Measurements from ENCODE around the gene NUP93. TPM values are rescaled to one million over a fixed set of nuclear protein-coding genes. Genes with fewer than 3 reads are reported as not detected.

The NUP93 gene
- total and polyA plus RNA-seq, 2 of the 8 experiments (the other 6 are each of a cell fraction or from before 2014, with no cell fraction given): 147 to 201 TPM

- no peak for FAIRE-seq
- POLR2A ChIA-PET (ENCODE audit: partially characterized antibody): no interaction called here
- H3K4me1 ChIP-seq (replicated peaks in 1 of 4; ENCODE audit: control insufficient read depth in 3 of 4, insufficient read depth in 4 of 4, low read length in 3 of 4): peaks cover 0 to 13% (median 6%) of the 10 kb centered on the region in 4 experiments; a peak in 4 of 7 replicates
- TF ChIP-seq CREB1 (IDR thresholded peaks at IDR 0.05) (no peak), NRF1 (IDR thresholded peaks at IDR 0.05; ENCODE audit: low read depth, low read length) (no peak), JUN (IDR thresholded peaks at IDR 0.05; ENCODE audit: low read depth, low read length) (no peak), PHF8 (conservative IDR thresholded peaks at IDR 0.05; ENCODE audit: low read depth, low read length) (no peak), RFX5 (IDR thresholded peaks at IDR 0.05; ENCODE audit: borderline replicate concordance, low read depth, low read length) (no peak), BACH1 (IDR thresholded peaks at IDR 0.05; ENCODE audit: low read length) (no peak), NANOG (IDR thresholded peaks at IDR 0.05; ENCODE audit: insufficient read depth, low read depth, low read length, poor library complexity, severe bottlenecking) (no peak), BCL11A (IDR thresholded peaks at IDR 0.05; ENCODE audit: low read depth in 2 of 2, low read length in 2 of 2) (no peak), POU5F1 (IDR thresholded peaks at IDR 0.05; ENCODE audit: low read depth, low read length) (no peak), EZH2 (IDR thresholded peaks at IDR 0.05; ENCODE audit: low read depth, low read length, severe bottlenecking) (no peak)
- TF ChIP-seq, protein P1, sequence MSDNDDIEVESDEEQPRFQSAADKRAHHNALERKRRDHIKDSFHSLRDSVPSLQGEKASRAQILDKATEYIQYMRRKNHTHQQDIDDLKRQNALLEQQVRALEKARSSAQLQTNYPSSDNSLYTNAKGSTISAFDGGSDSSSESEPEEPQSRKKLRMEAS (IDR thresholded peaks at IDR 0.05): no peak
- TF ChIP-seq, protein P2, sequence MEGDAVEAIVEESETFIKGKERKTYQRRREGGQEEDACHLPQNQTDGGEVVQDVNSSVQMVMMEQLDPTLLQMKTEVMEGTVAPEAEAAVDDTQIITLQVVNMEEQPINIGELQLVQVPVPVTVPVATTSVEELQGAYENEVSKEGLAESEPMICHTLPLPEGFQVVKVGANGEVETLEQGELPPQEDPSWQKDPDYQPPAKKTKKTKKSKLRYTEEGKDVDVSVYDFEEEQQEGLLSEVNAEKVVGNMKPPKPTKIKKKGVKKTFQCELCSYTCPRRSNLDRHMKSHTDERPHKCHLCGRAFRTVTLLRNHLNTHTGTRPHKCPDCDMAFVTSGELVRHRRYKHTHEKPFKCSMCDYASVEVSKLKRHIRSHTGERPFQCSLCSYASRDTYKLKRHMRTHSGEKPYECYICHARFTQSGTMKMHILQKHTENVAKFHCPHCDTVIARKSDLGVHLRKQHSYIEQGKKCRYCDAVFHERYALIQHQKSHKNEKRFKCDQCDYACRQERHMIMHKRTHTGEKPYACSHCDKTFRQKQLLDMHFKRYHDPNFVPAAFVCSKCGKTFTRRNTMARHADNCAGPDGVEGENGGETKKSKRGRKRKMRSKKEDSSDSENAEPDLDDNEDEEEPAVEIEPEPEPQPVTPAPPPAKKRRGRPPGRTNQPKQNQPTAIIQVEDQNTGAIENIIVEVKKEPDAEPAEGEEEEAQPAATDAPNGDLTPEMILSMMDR (IDR thresholded peaks at IDR 0.05; ENCODE audit: control extremely low read depth in 1 of 3, insufficient read depth in 1 of 3, low read depth in 1 of 3, low read length in 3 of 3): no peak
Observed at GRCh38 chr16:56776562-56776961, 46.6 kb downstream of the NUP93 start.

More at GRCh38 chr16:56776562-56776961, 46.6 kb downstream of the NUP93 start:
- H2BK5ac ChIP-seq (ENCODE audit: low read depth, low read length): no peak overlapping the region
- peaks cover 4% of the 10 kb centered on the region; the same call in 1 of the 2 replicates for H3K79me1 ChIP-seq (ENCODE audit: low read depth, low read length)
- WGBS, 2 experiments (ENCODE audit: extremely low coverage in 1 of 2, insufficient coverage in 1 of 2, insufficient read length in 1 of 2, insufficient replicate concordance in 2 of 2, low coverage in 1 of 2, low lambda C conversion rate in 2 of 2, missing lambda C conversion rate in 1 of 2): 88% methylated on average over 1 of the region's 1 CpG; no CpG with 5 or more reads in 1 of the 2 experiments
- no peaks in the 10 kb centered on the region for H3K27me3 ChIP-seq (replicated peaks in 1 of 4; ENCODE audit: control insufficient read depth in 3 of 4, extremely low read depth in 1 of 4, insufficient read depth in 3 of 4, low read length in 3 of 4)
- no peak overlapping the region; a peak in 1 of 7 replicates for H3K9ac ChIP-seq (replicated peaks in 1 of 4; ENCODE audit: extremely low read depth in 1 of 4, low read depth in 3 of 4, low read length in 3 of 4)
- H4K5ac ChIP-seq (ENCODE audit: insufficient read length, low read depth, low read length): no peak overlapping the region
- peaks cover 5 to 6% of the 10 kb centered on the region in 2 experiments for H4K20me1 ChIP-seq (replicated peaks in 1 of 2; ENCODE audit: control insufficient read depth in 1 of 2, insufficient read depth in 2 of 2, low read length in 2 of 2)
- no peak overlapping the region for H3K23ac ChIP-seq (ENCODE audit: insufficient read length)
- DNase-seq (ENCODE audit: low read depth in 1 of 2, low spot score in 2 of 2): no peak
- H2BK12ac ChIP-seq (ENCODE audit: low read depth, low read length): no peak overlapping the region
- H3K9me3 ChIP-seq (ENCODE audit: insufficient read depth in 2 of 2, low read depth in 1 of 2, low read length in 1 of 2): no peaks in the 10 kb centered on the region
- H3K18ac ChIP-seq (ENCODE audit: extremely low read depth, low read length): no peak overlapping the region
- H3K14ac ChIP-seq (ENCODE audit: insufficient read length): no peak overlapping the region
- no peak overlapping the region for H3K27ac ChIP-seq (ENCODE audit: low read depth, low read length)
- no peak overlapping the region for H3K4me3 ChIP-seq (ENCODE audit: extremely low read depth in 1 of 4, insufficient read depth in 2 of 4, low read depth in 3 of 4, low read length in 4 of 4)
- no peak overlapping the region for H2AFZ ChIP-seq (ENCODE audit: low read length)
- no peaks in the 10 kb centered on the region for H3K36me3 ChIP-seq (ENCODE audit: control insufficient read depth in 2 of 4, insufficient read depth in 4 of 4, low read length in 3 of 4)
- CTCF ChIA-PET (ENCODE audit: partially characterized antibody): interaction anchor here (0.6 to 0.8 kb wide), 3 partner anchors 33 to 872 kb away, joined by 3 read pairs; no protein-coding TSS in a partner anchor
- no peak overlapping the region for H3K4ac ChIP-seq (replicated peaks; ENCODE audit: insufficient read length, low read depth, low read length)
- H4K8ac ChIP-seq (ENCODE audit: extremely low read depth, insufficient read depth, low read length): no peak overlapping the region
- no peak overlapping the region for H3K4me2 ChIP-seq (ENCODE audit: insufficient read depth in 1 of 2, low read depth in 2 of 2, low read length in 2 of 2)
- H2BK20ac ChIP-seq (ENCODE audit: low read length): no peak overlapping the region
- H3K79me2 ChIP-seq (ENCODE audit: control insufficient read depth in 1 of 2, insufficient read depth in 2 of 2, low read length in 2 of 2): peaks cover 0 to 55% of the 10 kb centered on the region in 2 experiments; a peak in 2 of 4 replicates
- H3K56ac ChIP-seq (replicated peaks; ENCODE audit: insufficient read length, low read depth, low read length): no peak overlapping the region
- no peak overlapping the region for H2BK15ac ChIP-seq (ENCODE audit: low read length)
- no peak overlapping the region for H2BK120ac ChIP-seq (replicated peaks; ENCODE audit: low read depth, low read length)
- H2AK5ac ChIP-seq (ENCODE audit: low read depth, low read length): no peak overlapping the region
- no peaks in the 10 kb centered on the region for H3K23me2 ChIP-seq (ENCODE audit: low read depth, low read length)
- no peak overlapping the region for H4K91ac ChIP-seq (replicated peaks; ENCODE audit: insufficient read length, low read length)

All from H1 (cell line).